ENCODE results near the gene ANO8. TPM values are rescaled to one million over a fixed set of nuclear protein-coding genes. Genes with fewer than 3 reads are reported as not detected.

The ANO8 gene
- total and polyA plus RNA-seq, 2 of the 13 experiments (the other 11 are each of a cell fraction or from before 2014, with no cell fraction given), result 1.8 to 3.5 TPM

DNA sequence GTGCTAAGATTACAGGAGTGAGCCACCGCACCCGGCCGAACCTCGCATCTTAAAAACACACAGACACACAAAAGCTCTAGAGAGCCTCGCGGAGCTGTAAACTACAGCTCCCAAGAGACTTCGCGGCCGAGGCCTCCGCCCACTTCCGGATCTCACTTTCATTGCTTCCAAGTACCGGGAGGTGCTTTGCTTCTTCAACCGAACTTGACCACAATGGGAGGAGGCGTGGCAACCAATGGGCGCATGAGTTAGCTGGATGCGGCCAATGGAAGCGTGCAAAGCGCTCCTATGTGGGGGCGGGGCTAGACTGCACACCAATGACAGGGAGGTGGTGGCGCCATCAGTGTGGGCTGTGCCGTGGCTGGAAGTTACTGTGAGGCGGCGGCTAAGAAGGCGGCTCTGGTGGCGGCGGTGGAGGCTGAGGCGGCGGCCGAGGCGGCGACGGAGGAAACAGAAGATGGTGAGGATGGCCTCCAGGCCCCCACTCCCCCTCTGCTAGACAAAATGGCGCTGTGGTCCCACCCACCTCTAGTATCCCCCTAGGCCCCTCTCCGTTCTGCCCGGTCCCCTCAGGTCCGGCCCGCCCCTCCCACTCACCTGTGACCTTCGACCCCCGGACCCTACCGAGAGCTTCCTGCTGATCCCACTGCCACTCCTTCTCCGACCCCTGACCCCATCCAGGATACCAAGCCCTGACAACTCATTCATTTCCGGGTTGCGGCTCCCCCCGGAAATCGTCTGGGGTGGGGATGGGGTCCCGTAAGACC, 25.3 kb downstream of the ANO8 start, which contains the start of gene DDA1 (continued):
- TF ChIP-seq FOSL1 (CRISPR knock-in tag; IDR thresholded peaks at IDR 0.05; ENCODE audit: borderline replicate concordance) (no peak), NCOA5 (CRISPR knock-in tag; IDR thresholded peaks at IDR 0.05) (no peak), NCOA1 (CRISPR knock-in tag; IDR thresholded peaks at IDR 0.05) (0 out of 2 replicates have a peak, but pooled peaks have one; percentile 77), ZNF850 (CRISPR knock-in tag; conservative IDR thresholded peaks at IDR 0.05) (no peak), ZNF510 (CRISPR knock-in tag; IDR thresholded peaks at IDR 0.05; ENCODE audit: low read depth) (no peak), GATAD2A (CRISPR knock-in tag; IDR thresholded peaks at IDR 0.05) (peak; percentile 16; the same call in 1 of the 2 replicates), FLYWCH1 (CRISPR knock-in tag; IDR thresholded peaks at IDR 0.05) (no peak), ARNTL (CRISPR knock-in tag; IDR thresholded peaks at IDR 0.05) (peak; percentile 30; the same call in 1 of the 2 replicates), NFKBIZ (CRISPR knock-in tag; IDR thresholded peaks at IDR 0.05) (0 out of 2 replicates have a peak, but pooled peaks have one; percentile 60), REL (CRISPR knock-in tag; conservative IDR thresholded peaks at IDR 0.05) (no peak), ETV5 (CRISPR knock-in tag; IDR thresholded peaks at IDR 0.05; ENCODE audit: borderline replicate concordance) (peak; percentile 51; the same call in 1 of the 2 replicates), MZF1 (CRISPR knock-in tag; IDR thresholded peaks at IDR 0.05; ENCODE audit: borderline replicate concordance) (0 out of 2 replicates have a peak, but pooled peaks have one; percentile 30), TMF1 (CRISPR knock-in tag; IDR thresholded peaks at IDR 0.05; ENCODE audit: low read depth) (0 out of 2 replicates have a peak, but pooled peaks have one; percentile 64), ATF7 (IDR thresholded peaks at IDR 0.05) (no peak), ATF7 (CRISPR knock-in tag; IDR thresholded peaks at IDR 0.05) (no peak), NRL (CRISPR knock-in tag; IDR thresholded peaks at IDR 0.05; ENCODE audit: borderline replicate concordance) (peak; percentile 61; the same call in 1 of the 2 replicates), ZNF232 (CRISPR knock-in tag; IDR thresholded peaks at IDR 0.05; ENCODE audit: borderline replicate concordance) (no peak), HNRNPH1 (optimal IDR thresholded peaks at IDR 0.05; ENCODE audit: low read depth, low read length) (no peak), NFYC (CRISPR knock-in tag; IDR thresholded peaks at IDR 0.05) (peak; percentile 99), ZNF383 (CRISPR knock-in tag; IDR thresholded peaks at IDR 0.05; ENCODE audit: borderline replicate concordance) (no peak), SMAD1 (CRISPR knock-in tag; IDR thresholded peaks at IDR 0.05; ENCODE audit: borderline replicate concordance, low read depth) (no peak), FOXK1 (CRISPR knock-in tag; IDR thresholded peaks at IDR 0.05; ENCODE audit: borderline replicate concordance, low read depth) (peak; percentile 55; the same call in 1 of the 2 replicates), NFKB2 (CRISPR knock-in tag; IDR thresholded peaks at IDR 0.05; ENCODE audit: borderline replicate concordance) (0 out of 2 replicates have a peak, but pooled peaks have one; percentile 29), ZFX (CRISPR knock-in tag; IDR thresholded peaks at IDR 0.05; ENCODE audit: low read depth) (peak; percentile 75; the same call in 1 of the 2 replicates), SMARCC2 (IDR thresholded peaks at IDR 0.05) (no peak), MIXL1 (CRISPR knock-in tag; IDR thresholded peaks at IDR 0.05) (no peak), ZNF709 (CRISPR knock-in tag; IDR thresholded peaks at IDR 0.05) (peak; percentile 76; the same call in 1 of the 2 replicates), SALL2 (CRISPR knock-in tag; IDR thresholded peaks at IDR 0.05) (peak; percentile 64; the same call in 1 of the 2 replicates), XRCC5 (optimal IDR thresholded peaks at IDR 0.05; ENCODE audit: low read length) (peak; percentile 65), ZSCAN30 (CRISPR knock-in tag; IDR thresholded peaks at IDR 0.05) (no peak), ZMYM3 (CRISPR knock-in tag; IDR thresholded peaks at IDR 0.05) (peak; percentile 55)
- TF ChIP-seq, protein P1, sequence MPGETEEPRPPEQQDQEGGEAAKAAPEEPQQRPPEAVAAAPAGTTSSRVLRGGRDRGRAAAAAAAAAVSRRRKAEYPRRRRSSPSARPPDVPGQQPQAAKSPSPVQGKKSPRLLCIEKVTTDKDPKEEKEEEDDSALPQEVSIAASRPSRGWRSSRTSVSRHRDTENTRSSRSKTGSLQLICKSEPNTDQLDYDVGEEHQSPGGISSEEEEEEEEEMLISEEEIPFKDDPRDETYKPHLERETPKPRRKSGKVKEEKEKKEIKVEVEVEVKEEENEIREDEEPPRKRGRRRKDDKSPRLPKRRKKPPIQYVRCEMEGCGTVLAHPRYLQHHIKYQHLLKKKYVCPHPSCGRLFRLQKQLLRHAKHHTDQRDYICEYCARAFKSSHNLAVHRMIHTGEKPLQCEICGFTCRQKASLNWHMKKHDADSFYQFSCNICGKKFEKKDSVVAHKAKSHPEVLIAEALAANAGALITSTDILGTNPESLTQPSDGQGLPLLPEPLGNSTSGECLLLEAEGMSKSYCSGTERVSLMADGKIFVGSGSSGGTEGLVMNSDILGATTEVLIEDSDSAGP (CRISPR knock-in tag; IDR thresholded peaks at IDR 0.05; ENCODE audit: borderline replicate concordance), result peak; percentile 81; the same call in 1 of the 2 replicates
